ENCODE results near the gene NRP2. TPM values are rescaled to one million over a fixed set of nuclear protein-coding genes. Genes with fewer than 3 reads are reported as not detected.

NRP2 gene
- total RNA-seq, 1 donor = 11.2 TPM

DNA sequence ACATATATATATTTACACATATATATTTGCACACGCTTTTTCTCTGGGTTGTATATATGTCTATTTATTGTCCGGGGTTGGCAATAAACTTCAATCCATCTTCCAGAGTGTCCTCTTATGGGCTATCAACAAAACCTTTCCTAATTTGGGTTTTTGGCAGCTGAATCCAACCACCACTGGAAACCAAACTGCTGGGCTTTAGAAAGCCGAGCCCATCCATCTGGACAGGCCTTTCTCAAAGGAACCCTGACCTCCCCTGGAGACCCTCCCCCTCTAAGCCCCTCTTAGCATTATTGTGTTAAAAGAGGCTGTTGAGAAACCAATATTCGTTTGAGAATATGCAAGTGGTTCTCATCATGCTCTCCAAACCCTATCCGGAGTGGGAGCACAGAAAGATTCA lies 153.6 kb downstream of the NRP2 start:
- no peak for DNase-seq (ENCODE audit: low read depth)
- TF ChIP-seq, protein P1, sequence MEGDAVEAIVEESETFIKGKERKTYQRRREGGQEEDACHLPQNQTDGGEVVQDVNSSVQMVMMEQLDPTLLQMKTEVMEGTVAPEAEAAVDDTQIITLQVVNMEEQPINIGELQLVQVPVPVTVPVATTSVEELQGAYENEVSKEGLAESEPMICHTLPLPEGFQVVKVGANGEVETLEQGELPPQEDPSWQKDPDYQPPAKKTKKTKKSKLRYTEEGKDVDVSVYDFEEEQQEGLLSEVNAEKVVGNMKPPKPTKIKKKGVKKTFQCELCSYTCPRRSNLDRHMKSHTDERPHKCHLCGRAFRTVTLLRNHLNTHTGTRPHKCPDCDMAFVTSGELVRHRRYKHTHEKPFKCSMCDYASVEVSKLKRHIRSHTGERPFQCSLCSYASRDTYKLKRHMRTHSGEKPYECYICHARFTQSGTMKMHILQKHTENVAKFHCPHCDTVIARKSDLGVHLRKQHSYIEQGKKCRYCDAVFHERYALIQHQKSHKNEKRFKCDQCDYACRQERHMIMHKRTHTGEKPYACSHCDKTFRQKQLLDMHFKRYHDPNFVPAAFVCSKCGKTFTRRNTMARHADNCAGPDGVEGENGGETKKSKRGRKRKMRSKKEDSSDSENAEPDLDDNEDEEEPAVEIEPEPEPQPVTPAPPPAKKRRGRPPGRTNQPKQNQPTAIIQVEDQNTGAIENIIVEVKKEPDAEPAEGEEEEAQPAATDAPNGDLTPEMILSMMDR (IDR thresholded peaks at IDR 0.05; ENCODE audit: insufficient read depth, low read length) = no peak
- H3K4me3 ChIP-seq (ENCODE audit: low read depth, low read length) = no peak overlapping the region

DNA sequence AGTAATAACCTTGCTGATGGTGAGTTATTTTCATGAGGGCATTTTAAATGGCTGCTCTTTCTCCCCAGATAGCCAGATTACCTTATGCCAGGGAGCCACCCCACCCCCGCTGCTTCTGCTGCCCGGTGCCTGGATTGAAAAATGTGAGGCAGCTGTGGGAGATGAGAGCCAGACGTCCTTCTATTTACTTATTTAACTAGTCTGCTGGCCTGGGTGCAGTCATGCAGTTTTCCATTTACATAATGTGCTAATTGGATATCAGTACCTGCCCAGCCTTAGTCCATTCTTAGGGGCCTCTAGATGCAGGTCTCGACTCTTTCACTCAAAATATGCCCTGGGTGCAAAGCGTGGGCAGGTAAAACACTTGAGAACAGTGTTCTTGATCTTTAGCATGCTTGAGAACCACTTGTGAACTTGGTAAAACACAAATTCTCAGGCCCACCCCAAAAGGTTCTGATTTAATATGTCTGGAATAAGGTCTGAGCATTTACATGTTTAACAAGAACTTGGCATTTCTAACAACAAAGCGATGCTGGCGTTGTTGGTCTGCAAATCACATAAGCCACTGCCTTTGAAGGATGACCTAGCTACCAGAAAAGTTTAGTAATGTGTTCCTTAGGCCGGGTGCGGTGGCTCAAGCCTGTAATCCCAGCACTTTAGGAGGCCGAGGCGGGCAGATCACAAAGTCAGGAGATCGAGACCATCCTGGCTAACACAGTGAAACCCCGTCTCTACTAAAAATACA lies 154.3 kb downstream of the NRP2 start:
- no peak overlapping the region for H3K4me3 ChIP-seq (ENCODE audit: low read depth, low read length)
- no peak for DNase-seq (ENCODE audit: low read depth)
- TF ChIP-seq, protein P1 (IDR thresholded peaks at IDR 0.05; ENCODE audit: insufficient read depth, low read length) = no peak

DNA sequence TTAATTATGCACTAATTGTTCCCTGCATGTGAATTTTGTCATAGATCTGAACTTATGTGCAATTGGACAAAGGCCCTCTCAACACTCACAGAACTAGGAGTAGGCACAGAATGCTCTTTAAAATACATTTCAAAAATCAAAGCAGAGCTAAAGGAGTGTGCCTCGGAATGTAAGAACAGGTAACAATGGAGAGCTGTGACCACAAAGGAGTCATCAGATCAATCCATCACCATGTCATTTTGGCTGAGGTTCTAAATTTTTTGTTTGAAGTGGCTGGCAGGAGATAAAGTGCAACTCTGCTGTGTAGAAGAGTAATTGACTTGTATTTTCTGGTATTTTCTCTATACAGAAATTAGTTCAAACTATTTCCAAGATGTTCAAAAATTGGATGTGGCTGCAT lies 155.4 kb downstream of the NRP2 start:
- TF ChIP-seq, protein P1 (IDR thresholded peaks at IDR 0.05; ENCODE audit: insufficient read depth, low read length) = no peak
- no peak for DNase-seq (ENCODE audit: low read depth)
- no peak overlapping the region for H3K4me3 ChIP-seq (ENCODE audit: low read depth, low read length)

DNA sequence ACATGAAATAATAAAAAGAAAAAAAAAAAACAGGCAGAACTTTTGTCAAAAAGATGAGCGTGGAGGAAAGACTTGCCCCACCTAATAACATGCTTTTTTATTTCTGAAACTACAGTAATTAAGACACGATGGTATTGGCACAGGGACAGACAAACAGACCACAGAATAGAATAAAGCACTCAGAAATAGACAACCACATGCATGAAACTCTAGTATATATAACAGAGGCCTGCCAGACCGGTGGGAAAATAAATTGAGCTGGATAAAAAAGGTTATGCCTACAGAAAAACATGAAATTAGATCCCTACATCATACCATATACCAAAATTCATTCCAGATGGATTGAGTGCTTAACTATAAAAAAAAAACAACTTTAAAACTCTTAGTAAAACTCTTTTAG lies 163.1 kb downstream of the NRP2 start:
- no peak overlapping the region for H3K4me3 ChIP-seq (ENCODE audit: low read depth, low read length)
- no peak for DNase-seq (ENCODE audit: low read depth)
- TF ChIP-seq, protein P1 (IDR thresholded peaks at IDR 0.05; ENCODE audit: insufficient read depth, low read length) = no peak

Data from fibroblast of the aortic adventitia (primary cell).